Heart left ventricle (tissue), 16 donors: Measurements from ENCODE around the gene SLC35F5. TPM values are rescaled to one million over a fixed set of nuclear protein-coding genes. Genes with fewer than 3 reads are reported as not detected.

Experiments
- ATAC-seq, 4 donors: fragments of 200-7000 bp; cut with Tn5 transposase; one replicate each; pipeline ENCODE4 v1.9.1; 2020 to 2022; ENCODE audit warnings: moderate library complexity in 4 of 4, mild to moderate bottlenecking in 3 of 4, moderate number of reproducible peaks in 1 of 4
- DNase-seq, 5 donors: peaks; one replicate each; pipeline ENCODE4 v3.0.0-alpha.2; 2020
- H3K27ac ChIP-seq, 12 donors: fragments of 200-600 bp; sonication (generic) in 4 of 12; one replicate each; pipeline versions ENCODE4 v1.5.0 to v1.8.0; 2016 to 2022; ENCODE audit warnings: mild to moderate bottlenecking in 2 of 12
- H3K27me3 ChIP-seq, 9 donors: fragments of 200-600 bp; sonication (generic) in 2 of 9; one replicate each; pipeline versions ENCODE4 v1.5.1 to v1.8.0; 2016 to 2022; ENCODE audit warnings: mild to moderate bottlenecking in 3 of 9
- H3K36me3 ChIP-seq, 9 donors: fragments of 200-600 bp; sonication (generic) in 2 of 9; one replicate each; pipeline versions ENCODE4 v1.5.0 to v1.8.0; 2018 to 2022; ENCODE audit warnings: mild to moderate bottlenecking in 2 of 9
- H3K4me1 ChIP-seq, 12 donors: fragments of 200-600 bp; sonication (generic) in 4 of 12; one replicate each; pipeline versions ENCODE4 v1.5.0 to v1.8.0; 2016 to 2022; ENCODE audit warnings: mild to moderate bottlenecking in 3 of 12
- H3K4me3 ChIP-seq, 12 donors: fragments of 200-600 bp; sonication (generic) in 4 of 12; one replicate each; pipeline versions ENCODE4 v1.5.0 to v1.8.0; 2017 to 2022; ENCODE audit warnings: mild to moderate bottlenecking in 9 of 12, moderate library complexity in 4 of 12
- H3K9me3 ChIP-seq, 12 donors: fragments of 200-600 bp; sonication (generic) in 4 of 12; one replicate each; pipeline versions ENCODE4 v1.5.0 to v1.8.0; 2016 to 2022; ENCODE audit warnings: mild to moderate bottlenecking in 1 of 12
- POLR2A ChIP-seq, 2 donors: fragments of 450-650 bp; IDR thresholded peaks; one replicate each; pipeline ENCODE4 v1.6.1; 2017; ENCODE audit warnings: antibody characterized with exemption in 2 of 2, mild to moderate bottlenecking in 2 of 2, moderate library complexity in 2 of 2
- WGBS, 4 donors: extraction: QIAGEN DNeasy Blood & Tissue Kit in 2 of 4; methylation state at CpG; one replicate each; pipeline versions ENCODE4 v1.1.5 to v1.1.7; 2013 to 2018; 5-methylcytosine and 5-hydroxymethylcytosine counted together
- intact Hi-C, 10 donors: fragments of 100-400 bp; cut with DNase I; formaldehyde crosslinking; loops; one replicate each; pipeline versions ENCODE4 v1.11.1 to v1.14.2; 2022
- polyA plus RNA-seq, 2 donors: library from polyadenylated mRNA; stranded (reverse); fragments of 200-250 nt; gene quantifications; one replicate each; pipeline ENCODE4 v1.2.3, GENCODE V29; 2013
- total RNA-seq, 9 donors: library from RNA; depleted of rRNA in 2 of 9; stranded (reverse); fragments of >200 nt in 2 of 9; fragmentation: NEBNext Ultra II Directional in 3 of 9; extraction: Animal tissue kit (Norgen Biotek cat#: 25700) in 3 of 9; gene quantifications; one replicate each; pipeline versions ENCODE4 v1.1.0 to v1.2.4, GENCODE V29; 2016 to 2023
- TF ChIP-seq, protein P1 (sequence below), 12 donors: fragments of 200-600 bp; sonication (generic) in 4 of 12; IDR thresholded peaks; one replicate each; pipeline versions ENCODE4 v1.5.0 to v1.8.0; 2018 to 2022; ENCODE audit warnings: antibody characterized with exemption in 12 of 12, mild to moderate bottlenecking in 5 of 12
- donor health status: ischemic (EF 13 %, LVEDD 7.1; RV severe dilation, severe dysfunction).
- donor health status: healthy with polysubstance abuse.
- donor health status: DM: no; HTN: yes; CAD: no.
- donor health status: DM: no; HTN: no; CAD: no.
- donor health status: ischemic (EF 25% LVEDD 6.9; RV normal size, moderate dysfunction).
- donor health status: ischemic (EF 25% LVEDD 5.7; RV mildly dilated, moderate dysfunction).
- donor health status: healthy.
- donor health status: DM: yes; HTN: yes; CAD: no.
- donor health status: ischemic (EF 35%, LVEDD 5.7; RV mildly dilated, moderate dysfunction).
- donor health status: nonischemic (EF 11% LVEDD 7.7; RV severe dilation, severe dysfunction).
- donor health status: DM: yes; HTN: yes; CAD: no.
- donor health status: PGD.
- donor health status: ischemic (EF 29% LVEDD 5.4; RV normal size, mild dysfunction).
- donor health status: nonischemic (EF 23%, LVEDD 6.1; RV moderate dilation, normal function).

The SLC35F5 gene
- total and polyA plus RNA-seq, 11 donors = 22.6 to 97.2 (median 61.9) TPM

DNA sequence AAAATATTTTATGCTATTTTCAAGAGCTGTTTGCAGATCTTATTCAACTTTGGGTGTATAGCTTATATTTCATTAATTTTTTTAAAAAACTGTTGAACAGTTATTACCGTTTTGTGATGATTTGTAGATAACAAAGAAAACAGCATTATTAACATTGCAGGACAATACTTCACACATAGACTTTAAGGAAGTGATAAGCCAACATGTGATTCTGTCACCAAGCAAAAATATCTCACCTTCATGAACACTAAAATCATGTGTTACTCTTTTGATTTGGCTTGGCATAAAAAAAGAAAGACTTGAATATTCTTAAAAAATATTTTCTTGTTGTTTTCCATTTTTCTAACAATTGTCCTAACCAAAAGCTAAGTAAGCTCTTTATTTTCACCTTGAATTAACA is 33.0 kb downstream of the SLC35F5 start:
- WGBS, 4 donors = 38 to 55% (median 47%) methylated on average over 1 of the region's 1 CpG
- no peaks in the 10 kb centered on the region for H3K9me3 ChIP-seq
- no peak for DNase-seq
- H3K27ac ChIP-seq = no peak overlapping the region
- TF ChIP-seq, protein P1, sequence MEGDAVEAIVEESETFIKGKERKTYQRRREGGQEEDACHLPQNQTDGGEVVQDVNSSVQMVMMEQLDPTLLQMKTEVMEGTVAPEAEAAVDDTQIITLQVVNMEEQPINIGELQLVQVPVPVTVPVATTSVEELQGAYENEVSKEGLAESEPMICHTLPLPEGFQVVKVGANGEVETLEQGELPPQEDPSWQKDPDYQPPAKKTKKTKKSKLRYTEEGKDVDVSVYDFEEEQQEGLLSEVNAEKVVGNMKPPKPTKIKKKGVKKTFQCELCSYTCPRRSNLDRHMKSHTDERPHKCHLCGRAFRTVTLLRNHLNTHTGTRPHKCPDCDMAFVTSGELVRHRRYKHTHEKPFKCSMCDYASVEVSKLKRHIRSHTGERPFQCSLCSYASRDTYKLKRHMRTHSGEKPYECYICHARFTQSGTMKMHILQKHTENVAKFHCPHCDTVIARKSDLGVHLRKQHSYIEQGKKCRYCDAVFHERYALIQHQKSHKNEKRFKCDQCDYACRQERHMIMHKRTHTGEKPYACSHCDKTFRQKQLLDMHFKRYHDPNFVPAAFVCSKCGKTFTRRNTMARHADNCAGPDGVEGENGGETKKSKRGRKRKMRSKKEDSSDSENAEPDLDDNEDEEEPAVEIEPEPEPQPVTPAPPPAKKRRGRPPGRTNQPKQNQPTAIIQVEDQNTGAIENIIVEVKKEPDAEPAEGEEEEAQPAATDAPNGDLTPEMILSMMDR (IDR thresholded peaks at IDR 0.05) = no peak
- TF ChIP-seq POLR2A (IDR thresholded peaks at IDR 0.05) = no peak
- H3K4me1 ChIP-seq = peaks cover 0 to 6% (median 0%) of the 10 kb centered on the region in 12 donors
- no peaks in the 10 kb centered on the region for H3K27me3 ChIP-seq
- intact Hi-C loops = no loop called here
- peaks cover 0 to 96% (median 68%) of the 10 kb centered on the region in 9 donors for H3K36me3 ChIP-seq
- no peak overlapping the region for H3K4me3 ChIP-seq
- ATAC-seq = no peak

DNA sequence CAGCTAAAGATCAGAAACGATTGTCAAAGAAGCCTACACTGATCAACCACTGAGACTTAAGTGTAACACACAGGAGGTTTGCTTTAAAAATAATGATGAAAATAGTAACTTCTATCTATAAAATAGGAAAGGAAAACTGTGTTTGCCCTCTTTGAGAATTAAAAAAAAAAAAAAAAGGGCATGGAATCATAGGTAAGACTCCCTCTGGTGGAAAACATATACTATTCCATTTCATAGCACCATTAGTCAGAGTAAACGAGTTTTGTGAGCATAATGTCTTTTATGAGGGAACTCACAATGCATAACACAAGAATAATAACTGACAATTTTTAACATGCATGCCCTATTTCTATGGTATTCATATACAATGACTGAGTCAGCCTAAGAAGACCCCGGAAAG is 36.3 kb downstream of the SLC35F5 start:
- Histone ChIP-seq H3K27ac (no peak overlapping the region), H3K9me3 (no peaks in the 10 kb centered on the region), H3K27me3 (no peaks in the 10 kb centered on the region), H3K36me3 (peaks cover 0 to 97% (median 68%) of the 10 kb centered on the region in 9 donors), H3K4me1 (peaks cover 0 to 6% (median 0%) of the 10 kb centered on the region in 12 donors), H3K4me3 (no peak overlapping the region)
- intact Hi-C loops = no loop called here
- 58 to 67% (median 61%) methylated on average over 3 of the region's 3 CpGs for WGBS, 4 donors
- DNase-seq = no peak
- no peak for ATAC-seq
- no peak for TF ChIP-seq POLR2A (IDR thresholded peaks at IDR 0.05)
- TF ChIP-seq, protein P1 (IDR thresholded peaks at IDR 0.05) = peak in 11 of 12 donors; percentile 9 to 57 (median 42)

DNA sequence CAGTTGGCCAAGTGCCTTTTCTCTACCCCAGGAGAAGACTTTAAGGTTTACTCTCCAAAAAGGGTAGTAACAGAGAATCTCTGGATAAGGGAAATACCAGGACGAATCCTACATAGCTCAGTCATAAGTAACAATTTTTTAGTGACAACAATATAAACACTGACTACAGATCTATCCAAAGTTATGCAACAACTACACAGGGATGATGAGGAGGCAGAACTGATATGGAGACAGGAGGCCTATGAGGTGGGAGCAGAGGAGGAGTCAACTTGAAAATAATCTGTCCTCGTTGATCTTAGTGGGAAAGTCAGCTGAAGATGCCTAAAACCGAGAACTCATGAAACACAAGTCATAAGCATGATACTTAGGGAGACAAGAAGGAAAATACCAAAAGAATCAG is 40.2 kb downstream of the SLC35F5 start:
- no peak for TF ChIP-seq POLR2A (IDR thresholded peaks at IDR 0.05)
- TF ChIP-seq, protein P1 (IDR thresholded peaks at IDR 0.05) = no peak
- 84 to 93% (median 89%) methylated on average over 3 of the region's 3 CpGs for WGBS, 4 donors
- H3K4me3 ChIP-seq = no peak overlapping the region
- ATAC-seq (no peak), DNase-seq (no peak)
- H3K27ac ChIP-seq = no peak overlapping the region
- peaks cover 0 to 98% (median 75%) of the 10 kb centered on the region in 9 donors for H3K36me3 ChIP-seq
- no peaks in the 10 kb centered on the region for H3K4me1 ChIP-seq
- H3K27me3 ChIP-seq = no peaks in the 10 kb centered on the region
- H3K9me3 ChIP-seq = no peaks in the 10 kb centered on the region
- intact Hi-C loops = no loop called here

DNA sequence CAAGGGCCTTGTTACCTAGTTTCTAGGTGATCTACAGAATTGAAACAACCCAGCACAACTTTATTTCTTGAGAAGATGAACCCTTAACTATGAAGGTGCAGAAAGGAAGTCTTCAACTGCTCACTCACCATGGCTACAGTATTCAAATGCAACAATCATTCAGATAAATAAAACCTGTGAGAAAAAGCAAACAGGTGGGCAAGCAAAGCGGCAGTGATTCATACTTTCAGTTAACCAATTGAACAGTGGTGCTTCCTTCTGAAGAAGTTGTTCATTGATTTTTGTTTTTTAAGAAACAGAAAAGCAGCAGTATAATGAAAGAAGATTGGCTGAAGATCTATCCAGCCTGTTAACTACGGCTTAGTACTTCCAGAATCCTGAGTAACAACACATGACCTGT is 43.5 kb downstream of the SLC35F5 start:
- Histone ChIP-seq H3K4me1 (no peaks in the 10 kb centered on the region), H3K36me3 (peaks cover 0 to 77% (median 55%) of the 10 kb centered on the region in 9 donors), H3K27me3 (no peaks in the 10 kb centered on the region), H3K4me3 (no peak overlapping the region), H3K9me3 (no peaks in the 10 kb centered on the region), H3K27ac (no peak overlapping the region)
- ATAC-seq = no peak
- WGBS, 4 donors = 65 to 79% (median 75%) methylated on average over 2 of the region's 2 CpGs
- no peak for DNase-seq
- no peak for TF ChIP-seq POLR2A (IDR thresholded peaks at IDR 0.05)
- TF ChIP-seq, protein P1 (IDR thresholded peaks at IDR 0.05) = no peak
- intact Hi-C loops = no loop called here
